GM19372 (cell line): ENCODE data around the gene NBEA.
A peak's percentile ranks its signal among the peaks of the same experiment; 100 is the strongest.

Experiments used
- ATAC-seq: cut with Tn5 transposase; IDR thresholded peaks from one replicate; pipeline ENCODE4 v1.9.1; 2021; ENCODE audit warnings: mild to moderate bottlenecking, low read depth, moderate library complexity; ENCODE audit not compliant: unreplicated experiment

Gene NBEA

DNA sequence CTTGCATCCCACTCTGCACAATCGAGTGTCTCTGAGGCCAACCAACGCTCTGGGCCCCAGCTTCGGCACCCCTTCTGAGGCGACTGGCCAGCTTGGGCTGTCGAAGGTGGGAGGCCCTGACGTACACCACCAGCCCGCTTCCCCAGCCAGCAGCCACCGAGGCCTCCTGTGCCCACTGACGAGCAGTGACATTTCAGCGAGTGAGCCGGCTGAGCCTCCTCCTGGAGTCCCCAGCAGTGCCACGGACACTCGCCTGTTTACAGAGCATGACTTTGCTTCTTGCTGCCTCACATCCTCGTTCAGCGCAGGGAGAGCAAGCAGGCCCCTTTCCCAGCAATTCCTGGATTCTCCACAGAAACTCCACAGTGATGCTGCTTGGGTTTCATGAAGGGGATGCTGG lies 774.7 kb downstream of the NBEA start:
- ATAC-seq: no peak

DNA sequence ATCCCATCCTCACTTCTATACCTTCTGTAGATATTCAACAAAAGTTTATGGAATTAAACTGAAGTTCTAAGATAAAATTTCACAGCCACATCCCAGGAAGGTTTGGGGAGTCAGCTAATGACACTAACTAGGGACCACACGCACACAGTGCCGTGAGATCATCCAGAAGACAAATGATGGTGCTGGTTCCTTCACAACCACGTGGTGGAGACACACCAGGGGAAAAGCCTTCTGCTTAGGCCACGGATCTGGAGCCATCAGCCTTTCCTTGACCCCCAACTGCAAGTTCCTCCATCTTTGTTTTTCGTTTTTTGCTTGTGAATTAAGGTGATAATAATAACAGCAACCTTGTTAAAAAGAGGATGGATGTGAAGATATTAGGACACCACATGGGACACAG lies 776.0 kb downstream of the NBEA start:
- no peak for ATAC-seq

DNA sequence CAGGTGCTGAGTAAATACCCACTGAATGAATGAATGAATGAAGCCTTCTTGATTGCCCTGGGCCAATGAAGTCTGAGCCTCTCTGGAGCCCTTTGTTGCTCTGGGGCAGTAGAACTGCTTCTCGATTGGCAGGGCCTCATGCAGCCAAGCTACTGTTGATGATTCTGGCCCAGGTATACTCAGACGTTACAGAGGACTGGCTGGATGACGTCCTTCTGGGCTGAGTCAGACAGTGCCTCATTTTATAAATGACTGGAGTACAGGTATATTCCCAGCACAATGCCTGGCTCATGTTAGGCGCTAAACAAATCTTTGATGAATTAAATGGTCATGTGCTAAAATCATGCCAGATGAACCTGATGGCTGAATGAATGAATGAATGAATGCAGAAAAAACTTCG lies 778.2 kb downstream of the NBEA start:
- ATAC-seq: no peak

DNA sequence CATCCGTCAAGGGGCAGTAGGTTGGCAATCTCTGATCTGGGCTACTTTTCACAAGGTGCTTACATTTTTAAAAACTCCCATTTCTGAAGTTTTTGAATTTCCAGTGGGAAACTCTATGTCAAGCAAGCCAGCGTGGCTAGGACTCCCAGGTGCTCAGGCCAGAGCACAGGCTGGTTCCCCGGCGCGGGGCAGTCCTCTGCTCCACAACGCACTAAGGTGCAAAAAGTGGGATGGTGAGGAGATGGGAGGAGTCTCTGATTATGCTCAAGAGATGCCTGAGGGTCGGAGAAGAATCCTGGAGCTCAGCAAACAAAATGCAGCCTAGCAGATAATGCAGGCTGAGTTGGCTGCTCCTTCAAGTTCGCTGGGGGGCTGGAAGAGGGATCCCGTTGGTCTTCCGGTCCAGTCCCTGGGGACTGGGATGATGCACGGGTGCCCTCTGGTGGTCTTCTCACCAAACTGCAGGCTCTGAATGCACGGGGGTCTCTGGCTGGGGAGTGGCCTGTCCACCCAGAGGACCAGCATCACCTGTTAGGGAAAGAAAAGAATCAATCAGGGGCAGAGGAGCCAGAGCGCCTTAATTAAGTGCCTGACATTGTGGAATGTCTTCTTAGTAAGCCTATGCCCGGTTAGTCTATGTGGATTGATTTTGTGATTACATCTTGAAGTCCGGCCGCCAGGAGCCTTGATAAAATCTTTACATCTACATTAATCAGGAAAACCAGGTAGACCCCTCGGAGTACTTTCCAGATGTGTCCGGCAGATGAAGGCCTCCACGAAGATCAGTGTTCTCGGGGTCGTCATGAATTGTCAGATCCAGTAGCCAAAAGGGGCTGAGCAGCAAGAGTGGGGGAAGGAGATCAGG lies 778.9 kb downstream of the NBEA start:
- peak; percentile 56 for ATAC-seq
